Pons (tissue), 1 donor: ENCODE data around the gene KIAA0930.

Experiments used
- DNase-seq: peaks from one replicate; pipeline ENCODE4 v3.0.0-alpha.2; 2016; ENCODE audit warnings: low spot score

KIAA0930 gene

GRCh38 chr22:45237065-45237990, 3.4 kb downstream of the KIAA0930 start:
- DNase-seq, result no peak

- DNase-seq, result no peak
Measured at GRCh38 chr22:45235851-45236342, 4.8 kb downstream of the KIAA0930 start.

- DNase-seq, result peak; percentile 70
Measured at GRCh38 chr22:45235101-45235777, 5.5 kb downstream of the KIAA0930 start.

- DNase-seq, result no peak
Measured at GRCh38 chr22:45233827-45234226, 6.9 kb downstream of the KIAA0930 start.

GRCh38 chr22:45233386-45233785, 7.3 kb downstream of the KIAA0930 start:
- DNase-seq, result no peak

- no peak for DNase-seq
Measured at GRCh38 chr22:45231293-45231692, 9.4 kb downstream of the KIAA0930 start.

GRCh38 chr22:45230026-45230721, 10.5 kb downstream of the KIAA0930 start:
- DNase-seq, result no peak

- no peak for DNase-seq
Measured at GRCh38 chr22:45229181-45229580, 11.5 kb downstream of the KIAA0930 start.

- no peak for DNase-seq
Measured at GRCh38 chr22:45228401-45228754, 12.3 kb downstream of the KIAA0930 start.

GRCh38 chr22:45227645-45228400, 12.9 kb downstream of the KIAA0930 start:
- DNase-seq, result no peak

- peak; percentile 66 for DNase-seq
Measured at GRCh38 chr22:45226503-45227186, 14.0 kb downstream of the KIAA0930 start.

- DNase-seq, result peak; percentile 58
Measured at GRCh38 chr22:45225732-45226502, 14.8 kb downstream of the KIAA0930 start.

GRCh38 chr22:45224988-45225731, 15.5 kb downstream of the KIAA0930 start:
- DNase-seq, result peak; percentile 99

GRCh38 chr22:45224331-45224730, 16.4 kb downstream of the KIAA0930 start:
- DNase-seq, result no peak

GRCh38 chr22:45223304-45224117, 17.2 kb downstream of the KIAA0930 start:
- no peak for DNase-seq

- DNase-seq, result no peak
Measured at GRCh38 chr22:45221201-45221600, 19.5 kb downstream of the KIAA0930 start.

GRCh38 chr22:45218976-45219375, 21.7 kb downstream of the KIAA0930 start:
- DNase-seq, result no peak

- DNase-seq, result no peak
Measured at GRCh38 chr22:45217806-45218205, 22.9 kb downstream of the KIAA0930 start.

GRCh38 chr22:45217345-45217744, 23.3 kb downstream of the KIAA0930 start:
- DNase-seq, result no peak
